ENCODE data around the gene GABRB2.
A peak's percentile ranks its signal among the peaks of the same experiment; 100 is the strongest.
"Not testable (repeated sequence)": the region's sequence is repeated elsewhere in the genome, so short reads cannot be mapped to it uniquely, and the experiment has no call there.

Gene GABRB2

GRCh38 chr5:161546470-161547301 is at the start of gene GABRB2:
Gene GABRB2 (minus strand): TSS chr5:161546725. CDS start chr5:161546643, 82 bp downstream.
- DNase-seq = peak; percentile 15

- DNase-seq = no peak
Measured at GRCh38 chr5:161585798-161586197, 39.3 kb upstream of the GABRB2 start.

GRCh38 chr5:161580621-161581020 is 34.1 kb upstream of the GABRB2 start:
- DNase-seq = no peak

- no peak for DNase-seq
Measured at GRCh38 chr5:161572914-161573313, 26.4 kb upstream of the GABRB2 start.

GRCh38 chr5:161566081-161566480 is 19.6 kb upstream of the GABRB2 start:
- no peak for DNase-seq

- DNase-seq = no peak
Measured at GRCh38 chr5:161562446-161562845, 15.9 kb upstream of the GABRB2 start.

- DNase-seq = no peak
Measured at GRCh38 chr5:161549106-161549505, 2.6 kb upstream of the GABRB2 start.

GRCh38 chr5:161548487-161549094 is 2.1 kb upstream of the GABRB2 start:
- DNase-seq = no peak

- no peak for DNase-seq
Measured at GRCh38 chr5:161547738-161548486, 1.4 kb upstream of the GABRB2 start.

- no peak for DNase-seq
Measured at GRCh38 chr5:161547406-161547737, 847 bp upstream of the GABRB2 start.

GRCh38 chr5:161546095-161546469 is 443 bp downstream of the GABRB2 start:
- no peak for DNase-seq

- DNase-seq = no peak
Measured at GRCh38 chr5:161545344-161546094, 1.0 kb downstream of the GABRB2 start.

GRCh38 chr5:161544350-161544765 is 2.2 kb downstream of the GABRB2 start:
- DNase-seq = no peak

- no peak for DNase-seq
Measured at GRCh38 chr5:161539016-161539415, 7.5 kb downstream of the GABRB2 start.

- no peak for DNase-seq
Measured at GRCh38 chr5:161535762-161536161, 10.8 kb downstream of the GABRB2 start.

GRCh38 chr5:161530700-161531099 is 15.8 kb downstream of the GABRB2 start:
- DNase-seq = no peak

- no peak for DNase-seq
Measured at GRCh38 chr5:161513942-161514341, 32.6 kb downstream of the GABRB2 start.

GRCh38 chr5:161507591-161507990 is 38.9 kb downstream of the GABRB2 start:
- no peak for DNase-seq

GRCh38 chr5:161505160-161505559 is 41.4 kb downstream of the GABRB2 start:
- DNase-seq = not testable (repeated sequence)

GRCh38 chr5:161498531-161498930 is 48.0 kb downstream of the GABRB2 start:
- DNase-seq = no peak

- no peak for DNase-seq
Measured at GRCh38 chr5:161483721-161484120, 62.8 kb downstream of the GABRB2 start.

- DNase-seq = no peak
Measured at GRCh38 chr5:161481922-161482321, 64.6 kb downstream of the GABRB2 start.

Data from CD4-positive, alpha-beta T cell treated with Interleukin-10 for 1 hour (primary cell).